ENCODE measurements around the gene ATP1A1.
A peak's percentile ranks its signal among the peaks of the same experiment; 100 is the strongest.

ATP1A1 gene

DNA sequence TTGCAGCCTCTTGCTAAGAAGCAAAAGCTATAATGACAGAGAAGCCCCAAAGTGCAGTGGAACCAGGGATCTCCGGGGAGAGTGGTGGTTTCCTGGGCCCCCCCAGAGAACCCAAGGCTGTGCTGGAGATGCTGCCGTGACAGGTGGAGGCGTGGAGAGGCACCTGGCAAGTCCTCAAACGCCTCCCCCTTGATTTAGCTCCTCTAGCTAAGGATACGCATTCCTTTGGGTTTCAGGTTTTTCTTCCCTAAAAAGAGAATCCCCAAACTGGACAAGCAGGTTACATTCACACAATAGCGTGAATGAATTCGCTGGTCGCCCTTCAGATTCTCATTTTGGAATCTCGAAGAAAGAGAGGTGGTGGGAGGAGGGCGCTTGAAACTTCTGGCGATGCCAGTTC lies 853 bp upstream of the ATP1A1 start:
- DNase-seq (ENCODE audit: low spot score) = no peak

DNA sequence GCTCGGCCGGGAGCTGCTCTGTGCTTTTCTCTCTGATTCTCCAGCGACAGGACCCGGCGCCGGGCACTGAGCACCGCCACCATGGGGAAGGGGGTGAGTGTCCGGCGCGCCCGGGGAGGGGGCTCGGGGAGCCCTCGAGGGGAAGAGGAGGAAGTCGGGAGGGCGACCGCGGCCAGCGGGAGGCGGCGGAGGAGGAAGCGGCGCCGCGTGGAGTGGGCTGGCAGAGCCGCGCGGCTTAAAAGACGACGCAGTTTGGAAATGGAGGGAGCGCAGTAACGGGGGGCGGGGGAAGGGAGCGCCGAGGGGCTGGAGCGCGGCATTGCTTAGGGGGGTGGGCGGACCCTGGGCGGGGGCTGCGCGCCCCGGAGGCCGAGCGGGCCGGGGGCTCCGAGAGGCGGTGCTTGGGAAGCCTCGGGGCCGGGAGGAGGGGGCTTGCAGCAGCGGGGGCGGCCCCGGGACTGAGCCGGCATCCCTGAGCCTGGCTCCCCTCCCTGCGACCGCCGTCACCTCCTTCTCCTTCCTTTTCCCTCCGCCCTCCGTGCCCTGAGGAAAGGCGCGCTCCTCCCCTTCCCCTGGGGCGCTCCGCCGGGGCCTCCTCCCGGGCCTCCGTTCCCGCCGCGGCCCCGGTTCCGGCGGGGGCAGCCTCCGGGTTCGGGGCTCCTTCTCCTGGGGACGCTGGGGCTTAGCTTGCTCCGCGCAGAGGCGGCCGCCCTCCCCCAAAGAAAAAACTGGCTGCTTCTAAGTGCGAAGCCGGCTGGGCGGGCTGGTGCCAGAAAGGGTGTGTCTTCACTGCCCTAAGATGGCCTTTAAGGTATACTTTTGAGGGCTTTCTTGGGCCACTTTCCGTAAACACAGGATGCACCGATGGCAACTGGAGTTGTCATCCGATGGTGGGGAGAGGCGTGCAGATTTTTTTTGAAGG lies 648 bp downstream of the ATP1A1 start:
- DNase-seq (ENCODE audit: low spot score) = peak; percentile 59

DNA sequence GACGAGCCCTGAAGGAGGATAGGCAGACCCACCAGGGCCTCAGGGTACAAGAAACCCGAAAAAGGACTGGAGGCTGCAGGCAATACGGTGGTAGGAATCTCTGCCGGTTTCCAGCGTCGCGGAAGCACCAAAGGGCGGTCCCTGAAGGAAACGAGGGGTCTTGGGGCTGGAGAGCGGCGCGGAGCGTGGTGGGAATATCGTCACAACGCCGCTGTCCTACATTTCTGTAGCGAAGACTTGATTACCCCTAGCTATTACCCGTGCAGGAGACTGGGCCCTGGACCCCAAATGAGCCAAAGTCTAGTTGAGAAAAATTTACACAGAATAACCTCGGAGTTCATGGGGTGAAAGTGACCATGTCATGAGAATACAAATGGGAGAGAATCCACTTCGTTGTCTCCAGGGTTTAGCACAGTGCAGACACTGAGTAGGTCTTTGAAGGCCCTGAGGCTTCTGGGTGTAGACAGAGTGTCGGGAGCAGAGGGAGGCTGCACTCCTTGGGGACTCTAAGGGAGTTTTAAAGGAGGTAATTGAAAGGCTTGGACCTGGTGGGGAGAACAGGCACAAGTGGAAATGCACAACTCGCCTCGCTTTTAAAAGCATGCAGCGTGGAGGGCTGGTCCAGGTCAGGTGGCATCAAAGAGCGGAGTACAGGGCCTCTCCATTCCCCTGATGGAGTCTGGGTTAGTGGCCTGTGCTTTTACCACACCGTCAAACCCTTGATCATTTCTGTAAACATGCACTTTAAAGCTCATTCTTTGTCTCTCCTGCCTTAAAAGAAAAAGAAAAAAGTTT lies 1.5 kb downstream of the ATP1A1 start:
- DNase-seq (ENCODE audit: low spot score) = no peak

DNA sequence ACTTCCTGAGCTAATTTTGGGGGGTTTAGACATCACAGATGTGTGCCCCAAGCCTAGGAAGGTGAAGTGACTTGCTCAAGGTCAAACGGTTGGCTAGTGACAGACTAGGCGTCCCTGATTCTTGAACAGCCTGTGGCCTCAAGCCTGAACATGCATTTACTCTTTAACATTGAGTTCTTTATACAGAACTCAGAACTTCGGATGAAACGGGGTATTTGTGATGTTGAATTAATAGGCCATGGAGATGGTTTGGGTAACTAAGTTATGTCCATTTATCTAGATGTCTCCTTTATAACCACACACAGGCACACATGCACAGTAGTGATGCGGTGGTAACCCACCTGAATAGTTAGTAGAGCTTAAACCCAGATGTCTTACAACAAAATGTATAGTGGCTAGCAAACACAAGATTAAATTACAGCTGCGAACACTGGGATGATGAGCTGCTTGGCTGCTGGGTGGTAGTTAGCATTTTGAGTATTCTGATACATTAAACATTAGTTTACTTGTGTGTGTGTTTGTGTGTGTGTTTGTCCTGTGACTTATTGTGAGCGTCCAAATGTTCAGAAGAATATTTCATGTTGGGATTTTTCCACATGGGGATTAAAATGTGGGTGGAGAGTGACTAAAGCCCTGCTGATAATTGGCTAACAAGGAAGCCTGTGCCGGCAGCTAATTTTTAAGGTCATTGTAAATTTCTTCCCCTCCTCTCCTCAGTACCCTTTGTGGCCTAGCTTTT lies 2.3 kb downstream of the ATP1A1 start:
- no peak for DNase-seq (ENCODE audit: low spot score)

DNA sequence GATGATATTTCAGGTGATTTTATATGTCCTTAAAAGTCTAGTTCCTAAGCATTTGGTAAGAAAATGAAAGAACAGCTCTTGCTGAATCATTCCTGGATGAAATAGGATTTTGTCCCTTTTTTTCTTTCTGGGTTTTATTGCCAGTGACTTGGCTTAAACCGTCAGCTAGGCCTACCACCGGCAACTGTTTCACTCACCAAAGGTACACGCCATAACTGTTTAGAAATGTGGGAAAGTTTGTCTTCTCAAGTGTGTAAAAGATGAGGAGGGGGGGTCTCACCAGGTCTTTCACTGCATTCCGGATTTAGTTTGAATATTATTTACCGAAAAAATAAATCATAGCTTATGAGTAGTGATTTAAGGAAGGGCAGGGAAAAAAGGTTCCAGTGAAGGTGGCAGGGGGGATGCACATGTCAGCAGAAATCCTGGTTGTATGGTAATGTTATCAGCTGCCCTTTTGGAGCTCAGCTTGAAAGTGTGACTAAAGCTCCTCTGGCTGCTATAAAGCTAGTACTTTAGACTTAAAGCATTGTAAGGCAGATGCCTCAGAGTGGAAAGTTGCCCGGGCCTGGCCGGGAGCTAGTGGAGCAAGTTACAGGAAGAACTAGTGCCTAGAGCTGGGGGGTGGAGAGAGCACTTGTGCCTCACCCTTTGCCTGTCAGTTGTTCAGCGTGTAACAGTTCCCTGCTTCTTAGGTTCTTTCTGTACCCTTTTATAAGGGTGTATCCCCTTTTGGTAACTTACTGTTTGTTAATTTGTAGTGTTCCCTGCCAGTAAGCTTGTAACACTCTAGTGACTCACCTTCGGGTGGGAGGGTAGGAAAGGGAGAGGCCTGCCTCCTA lies 3.1 kb downstream of the ATP1A1 start:
- peak; percentile 26 for DNase-seq (ENCODE audit: low spot score)

DNA sequence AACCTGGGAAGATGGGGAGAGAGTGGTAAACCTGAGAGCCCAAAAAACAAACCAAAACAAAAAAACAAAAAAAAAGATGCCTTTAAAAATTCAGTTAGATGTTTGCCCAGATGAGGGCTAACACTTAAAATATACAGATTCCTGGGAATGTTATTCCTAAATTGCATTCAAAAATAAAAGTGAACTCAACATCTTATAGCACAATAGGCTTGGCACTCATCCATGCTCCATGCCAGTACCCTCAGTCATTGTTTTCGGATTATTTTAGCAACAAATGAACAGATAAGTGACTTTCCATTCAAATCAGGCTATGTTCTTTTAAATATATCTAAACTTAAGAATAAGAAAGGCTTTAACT lies 3.7 kb downstream of the ATP1A1 start:
- DNase-seq (ENCODE audit: low spot score) = no peak

DNA sequence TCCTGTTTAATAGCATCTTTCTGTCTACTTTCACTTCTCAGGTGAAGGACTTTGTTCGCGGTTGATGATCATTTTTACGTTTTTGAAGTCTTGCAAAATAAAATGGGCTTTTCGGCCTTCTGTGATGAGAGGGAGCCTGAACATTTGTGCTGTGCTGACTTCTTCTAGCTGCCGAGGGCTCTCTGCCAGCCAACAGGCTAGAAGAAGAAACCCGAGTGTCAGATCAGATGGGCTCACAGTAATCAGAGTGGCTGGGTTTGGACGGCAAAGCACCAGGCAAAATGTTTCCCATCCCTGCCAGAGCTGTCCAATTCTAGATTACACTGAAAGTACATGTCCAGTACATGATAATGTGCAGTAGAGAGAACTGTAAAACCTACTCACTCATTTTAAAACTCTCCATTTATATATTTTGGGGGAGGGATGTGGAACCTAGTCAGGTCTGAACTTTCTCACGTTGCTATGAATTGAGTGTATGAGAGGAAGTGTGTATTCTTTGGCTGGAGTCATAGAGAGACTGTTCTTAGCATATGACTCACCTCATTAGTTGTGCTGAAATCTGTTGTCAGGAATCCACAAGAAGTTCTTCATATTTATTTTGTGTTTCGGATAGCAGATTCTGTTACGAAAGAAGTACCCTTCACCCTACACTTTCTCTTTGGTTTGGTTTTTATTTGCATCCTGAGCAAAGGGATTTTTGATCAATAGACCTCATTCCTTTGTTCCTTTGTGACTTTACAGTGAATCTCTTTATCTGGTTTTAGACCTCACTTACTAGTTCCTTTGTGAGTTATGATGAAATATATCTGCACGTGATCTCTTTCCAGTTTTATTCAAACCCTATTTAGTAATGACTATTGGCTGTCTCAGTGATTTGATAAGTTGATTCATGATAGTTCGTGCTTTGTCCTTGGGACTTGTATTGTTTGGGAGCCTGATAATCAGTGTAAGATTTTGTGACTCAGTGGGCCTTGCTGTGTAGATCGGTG lies 4.8 kb downstream of the ATP1A1 start:
- peak; percentile 61 for DNase-seq (ENCODE audit: low spot score)

DNA sequence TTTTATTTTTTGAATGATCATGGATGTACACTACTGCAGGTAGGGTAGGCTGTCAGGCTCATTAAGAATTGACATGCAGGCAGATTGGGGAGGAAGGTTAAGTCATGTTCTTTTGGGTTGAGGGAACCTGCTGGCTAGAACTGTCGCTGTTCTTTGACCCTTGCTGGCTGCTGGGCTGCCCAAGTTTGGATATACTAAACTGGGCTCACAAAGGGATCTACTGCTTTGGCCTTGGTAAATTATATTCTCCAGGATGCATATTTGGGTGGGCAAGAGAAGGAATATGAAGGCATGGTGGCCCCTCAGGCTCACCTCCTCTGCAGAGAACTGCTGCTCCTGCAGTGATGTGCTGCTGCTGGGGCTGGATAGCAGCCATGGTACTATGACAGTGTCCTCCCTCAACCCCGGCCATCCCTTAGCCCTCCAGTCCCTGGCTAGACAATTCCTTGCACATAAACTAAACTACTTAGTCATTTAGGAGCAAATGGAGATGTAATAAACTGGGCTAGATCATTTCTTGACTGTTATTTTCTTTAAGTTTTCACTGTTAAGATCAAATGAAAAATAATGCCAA lies 6.1 kb downstream of the ATP1A1 start:
- DNase-seq (ENCODE audit: low spot score) = no peak

DNA sequence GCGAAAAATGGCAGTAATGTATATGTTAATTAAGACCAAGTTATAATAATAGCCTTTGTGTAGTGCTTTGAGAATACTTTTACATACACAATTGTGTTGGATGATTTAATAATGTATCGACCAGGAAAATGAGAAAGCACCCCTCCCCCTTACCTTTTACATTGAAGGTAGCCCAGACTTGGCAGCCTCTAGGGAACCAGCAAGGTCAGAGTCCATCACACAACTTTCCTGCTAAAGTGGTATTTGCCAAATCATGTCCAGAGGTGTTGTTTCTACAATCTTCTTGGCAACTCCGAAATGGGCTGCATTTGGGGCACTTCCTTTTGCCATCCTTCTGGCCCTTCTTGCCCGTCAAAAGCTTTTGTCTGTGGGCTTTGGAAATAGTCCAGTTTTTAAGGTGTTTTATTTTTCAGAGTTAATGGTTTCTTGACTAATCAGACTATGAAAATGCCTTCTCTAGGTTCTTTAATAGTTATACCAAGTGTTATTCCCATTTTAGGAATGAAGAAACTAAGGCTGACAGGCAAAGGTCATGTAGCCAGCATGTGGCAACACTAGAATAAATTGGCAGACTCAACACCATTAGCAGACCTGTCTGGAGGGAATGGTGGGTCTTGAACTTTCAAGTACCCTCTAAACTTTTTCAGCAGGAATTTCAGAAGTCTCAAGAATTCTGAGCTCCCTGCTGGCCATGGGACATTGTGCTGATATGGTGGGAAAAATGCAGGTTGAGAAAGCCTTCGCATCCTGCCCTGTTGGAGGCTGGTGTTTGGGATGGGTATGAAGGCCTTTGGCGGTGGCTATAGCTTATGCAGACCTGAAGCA lies 6.8 kb downstream of the ATP1A1 start:
- no peak for DNase-seq (ENCODE audit: low spot score)

DNA sequence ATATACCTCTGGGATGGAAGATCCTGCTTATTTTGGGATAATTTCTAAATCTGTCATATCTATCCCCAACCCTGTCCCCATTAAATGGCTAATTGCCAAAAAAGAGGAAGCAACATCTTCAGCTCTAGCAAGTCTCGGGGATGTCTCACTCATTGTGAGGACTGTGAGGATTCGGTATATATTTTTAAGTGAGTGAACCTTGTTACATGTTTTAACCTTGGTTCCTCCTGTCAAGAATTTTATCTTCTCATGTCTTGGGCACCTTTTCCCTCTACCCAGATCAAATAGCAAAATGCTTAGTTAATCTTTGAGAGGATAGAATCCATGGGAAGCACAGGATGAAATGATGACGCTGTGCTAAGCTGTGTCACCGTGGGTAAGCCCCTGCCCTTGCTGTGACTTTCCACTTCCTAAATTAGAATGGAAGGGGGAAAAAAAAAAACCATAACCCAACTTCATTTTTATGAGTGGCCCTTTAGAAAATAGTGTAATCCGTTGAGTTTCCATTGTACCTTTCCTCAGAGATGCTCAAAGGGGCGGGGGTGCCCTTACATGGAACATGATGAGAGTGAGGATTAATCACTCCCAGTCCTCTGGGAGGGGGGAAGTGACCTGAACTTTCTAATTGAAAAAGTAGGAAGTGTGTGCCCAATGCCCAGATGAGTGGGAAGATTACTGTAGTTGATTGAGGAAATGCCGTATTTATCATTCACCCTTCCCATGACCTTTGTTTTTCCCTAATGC lies 7.6 kb downstream of the ATP1A1 start:
- DNase-seq (ENCODE audit: low spot score) = no peak

DNA sequence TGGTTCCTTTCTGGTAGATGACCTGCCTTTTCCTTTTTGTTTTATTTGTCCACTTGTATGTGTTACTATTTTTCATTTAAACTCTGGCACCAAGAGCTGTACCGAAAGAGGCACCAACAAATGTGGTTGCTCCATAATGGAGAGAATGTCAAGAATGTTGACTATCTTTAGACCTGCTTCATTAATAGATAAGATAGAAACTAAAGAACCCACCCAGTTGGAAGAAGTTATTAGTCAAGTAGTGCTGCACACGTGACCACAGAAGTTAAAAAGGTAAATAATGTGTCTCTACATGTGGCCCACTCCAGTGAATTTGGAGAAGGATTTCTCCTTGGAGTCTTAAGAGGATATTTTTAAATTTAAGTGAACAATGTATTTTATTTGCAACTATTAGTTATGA lies 9.3 kb downstream of the ATP1A1 start:
- DNase-seq (ENCODE audit: low spot score) = no peak

DNA sequence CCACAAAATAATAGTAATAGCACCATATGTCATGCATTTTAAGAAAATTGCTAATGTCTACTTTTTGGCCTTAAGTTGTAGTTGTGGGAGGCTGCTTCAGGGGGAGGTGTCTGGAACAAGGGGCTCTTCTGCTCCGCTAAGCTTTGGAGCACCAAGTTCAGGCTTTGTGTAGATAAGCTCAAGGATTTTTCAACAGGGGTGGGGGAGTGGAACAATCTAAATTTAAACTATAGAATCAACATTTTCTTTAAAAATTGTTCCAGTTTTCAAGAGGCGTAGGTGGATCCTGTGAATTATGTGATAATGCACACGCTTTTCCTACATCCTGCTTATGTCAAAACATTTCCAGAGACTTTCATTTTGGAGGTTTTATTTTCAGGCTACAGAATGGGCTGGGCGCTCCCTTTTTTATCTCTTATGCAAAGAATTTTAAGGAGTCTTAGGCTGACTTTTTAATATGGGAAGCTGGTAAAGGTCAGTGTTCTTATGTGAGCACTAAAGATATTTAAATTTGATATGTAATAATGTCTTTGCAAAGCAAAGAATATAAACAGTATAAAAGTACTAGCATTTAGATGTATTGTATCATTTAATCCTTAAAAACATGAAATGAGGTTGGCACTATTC lies 9.9 kb downstream of the ATP1A1 start:
- DNase-seq (ENCODE audit: low spot score) = no peak

DNA sequence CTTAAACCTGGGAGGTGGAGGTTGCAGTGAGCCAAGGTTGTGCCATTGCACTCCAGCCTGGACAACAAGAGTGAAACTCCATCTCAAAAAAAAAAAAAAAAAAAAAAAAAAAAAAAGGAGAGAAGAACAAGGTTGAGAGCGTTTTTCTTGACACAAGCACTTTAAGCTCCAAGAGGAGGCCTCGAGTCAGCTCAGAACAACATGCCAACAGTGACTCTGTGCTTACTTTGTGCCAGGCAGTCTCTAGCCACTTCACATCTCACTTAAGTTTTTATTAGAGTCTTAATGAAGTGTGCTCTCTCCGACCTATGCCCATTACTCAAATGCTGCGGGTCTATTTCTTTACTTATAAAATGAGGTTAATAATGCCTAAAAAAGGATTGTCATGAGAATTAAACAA lies 13.0 kb downstream of the ATP1A1 start:
- no peak for DNase-seq (ENCODE audit: low spot score)

DNA sequence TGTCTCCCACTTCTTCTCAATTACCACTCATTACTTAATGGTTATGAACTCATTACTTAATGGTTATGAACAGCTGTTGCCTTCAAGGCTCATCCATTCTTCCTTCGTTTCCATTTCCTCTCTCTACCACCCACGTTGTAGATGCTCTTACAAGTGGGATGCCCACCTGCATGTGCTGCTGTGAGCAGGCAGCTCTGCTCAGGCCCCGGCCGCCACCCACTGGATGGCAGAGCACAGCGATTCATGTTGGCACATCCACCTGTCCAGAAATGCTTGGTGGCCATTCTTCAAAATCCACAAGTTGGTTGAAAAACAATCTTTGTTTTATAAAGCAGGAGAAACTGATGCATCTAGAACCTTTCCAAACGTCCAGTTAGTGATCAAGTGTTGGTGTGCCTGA lies 14.5 kb downstream of the ATP1A1 start:
- no peak for DNase-seq (ENCODE audit: low spot score)

DNA sequence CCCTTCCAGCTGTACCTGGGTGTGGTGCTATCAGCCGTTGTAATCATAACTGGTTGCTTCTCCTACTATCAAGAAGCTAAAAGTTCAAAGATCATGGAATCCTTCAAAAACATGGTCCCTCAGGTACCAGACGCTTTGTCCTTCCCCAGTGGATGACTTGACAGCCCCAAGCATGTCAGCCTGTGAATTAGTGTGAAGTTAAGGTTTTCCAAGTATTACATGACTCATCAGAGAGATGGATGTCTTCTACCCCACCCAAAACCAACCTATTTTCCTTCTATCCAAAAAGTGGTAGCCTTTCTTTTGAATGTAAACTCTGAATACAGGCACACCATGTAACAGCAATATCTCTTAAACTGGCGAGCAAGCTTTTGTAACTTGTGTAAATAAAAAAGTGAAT lies 15.1 kb downstream of the ATP1A1 start:
- no peak for DNase-seq (ENCODE audit: low spot score)

DNA sequence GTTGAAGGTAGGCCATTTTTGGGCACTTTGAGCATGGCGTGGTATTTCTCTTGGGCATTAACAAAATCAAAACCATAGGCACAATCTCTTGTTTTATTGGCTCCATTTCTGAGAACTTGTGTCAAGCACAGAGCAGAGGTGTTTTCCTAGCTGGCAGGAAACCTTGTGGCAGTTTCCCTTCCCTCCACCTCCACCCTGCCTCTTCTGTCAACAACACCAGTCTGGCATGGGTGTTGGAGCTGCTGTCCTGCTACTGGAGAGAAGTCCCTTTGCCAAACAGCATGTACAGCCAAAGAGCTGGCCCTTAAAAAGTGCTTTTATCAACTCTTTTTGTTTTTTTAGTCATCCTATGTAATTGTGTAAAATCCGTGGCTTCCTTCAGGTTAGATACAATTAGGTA lies 16.0 kb downstream of the ATP1A1 start:
- DNase-seq (ENCODE audit: low spot score) = no peak

DNA sequence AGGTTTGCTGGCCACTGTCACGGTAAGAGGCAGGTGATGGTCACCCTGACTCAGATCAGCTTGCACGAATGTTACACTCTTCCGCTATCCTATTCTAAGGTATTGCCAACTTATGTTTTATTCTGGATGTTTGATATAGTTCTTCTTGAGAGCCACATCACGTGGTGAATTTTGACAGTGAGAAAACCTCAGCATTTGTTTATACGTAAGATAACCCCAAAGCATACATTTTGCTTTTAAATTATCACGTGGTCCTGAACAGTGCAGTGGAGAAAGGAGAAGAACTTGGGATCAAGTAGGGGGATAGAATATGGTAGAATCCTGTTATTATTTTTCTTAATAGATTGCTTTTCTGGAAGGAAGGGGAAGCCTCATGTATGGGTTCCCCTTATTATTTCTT lies 16.6 kb downstream of the ATP1A1 start:
- no peak for DNase-seq (ENCODE audit: low spot score)

DNA sequence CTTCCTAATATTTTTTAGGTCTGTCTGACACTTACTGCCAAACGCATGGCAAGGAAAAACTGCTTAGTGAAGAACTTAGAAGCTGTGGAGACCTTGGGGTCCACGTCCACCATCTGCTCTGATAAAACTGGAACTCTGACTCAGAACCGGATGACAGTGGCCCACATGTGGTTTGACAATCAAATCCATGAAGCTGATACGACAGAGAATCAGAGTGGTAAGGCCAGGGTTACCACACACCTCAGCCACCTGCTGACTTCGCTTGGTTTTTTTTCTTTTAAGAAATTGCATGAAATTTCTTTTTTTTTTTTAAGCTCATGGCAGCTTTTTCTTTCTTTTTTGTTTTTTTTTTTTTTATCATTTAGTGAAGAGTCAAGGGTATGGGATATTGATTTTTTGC lies 17.2 kb downstream of the ATP1A1 start:
- no peak for DNase-seq (ENCODE audit: low spot score)
